MCF 10A (cell line): ENCODE data around the gene CSAD. TPM values are rescaled to one million over a fixed set of nuclear protein-coding genes. Genes with fewer than 3 reads are reported as not detected.
A peak's percentile ranks its signal among the peaks of the same experiment; 100 is the strongest.

Experiments
- Bru-seq: library from RNA; stranded (reverse); fragments of 400-500 nt; gene quantifications from one replicate; lab custom pipeline; 2021; lab: Mats Ljungman, UMichigan
- BruChase-seq, 2 experiments: library from RNA; stranded (reverse); fragments of 400-500 nt; gene quantifications; one replicate each; lab custom pipeline; 2021; lab: Mats Ljungman, UMichigan
- BruUV-seq: library from RNA; stranded (reverse); fragments of 400-500 nt; replicated peaks from 2 replicates; lab custom pipeline; 2021; lab: Mats Ljungman, UMichigan
- CTCF ChIA-PET: fragments of 300-600 bp; sonication (Branson Sonifier 250); formaldehyde crosslinking; extraction: SDS; loops from one replicate; lab custom pipeline; 2021; ENCODE audit warnings: antibody characterized with exemption, inconsistent platforms; lab: Yijun Ruan, JAX
- POLR2A ChIA-PET: fragments of 300-600, 350-650 bp; sonication (Branson Sonifier 250); formaldehyde crosslinking; extraction: SDS; loops from one replicate; lab custom pipeline; 2020; ENCODE audit warnings: antibody characterized with exemption, inconsistent platforms; lab: Yijun Ruan, JAX
- DNase-seq: peaks from one replicate; pipeline ENCODE4 v3.0.0-alpha.2; 2018; ENCODE audit not compliant: unreplicated experiment
- H3K27ac Mint-ChIP-seq: one replicate; pipeline ENCODE4 v1.8.0; 2022; ENCODE audit warnings: mild to moderate bottlenecking, low read depth, mixed read lengths; ENCODE audit not compliant: unreplicated experiment
- H3K27me3 Mint-ChIP-seq: one replicate; pipeline ENCODE4 v1.8.0; 2022; ENCODE audit warnings: mixed read lengths; ENCODE audit not compliant: insufficient read depth, unreplicated experiment
- H3K36me3 Mint-ChIP-seq: one replicate; pipeline ENCODE4 v1.8.0; 2022; ENCODE audit warnings: mild to moderate bottlenecking, moderate library complexity, mixed read lengths; ENCODE audit not compliant: insufficient read depth, unreplicated experiment
- H3K4me1 Mint-ChIP-seq: one replicate; pipeline ENCODE4 v1.8.0; 2022; ENCODE audit warnings: mixed read lengths; ENCODE audit not compliant: insufficient read depth, unreplicated experiment
- H3K4me3 Mint-ChIP-seq: one replicate; pipeline ENCODE4 v1.8.0; 2022; ENCODE audit warnings: mild to moderate bottlenecking, moderate library complexity, mixed read lengths; ENCODE audit not compliant: unreplicated experiment
- H3K9me3 Mint-ChIP-seq: one replicate; pipeline ENCODE4 v1.8.0; 2022; ENCODE audit warnings: mixed read lengths; ENCODE audit not compliant: unreplicated experiment
- CTCF ChIP-seq: fragments of 200-600 bp; IDR thresholded peaks from one replicate; pipeline ENCODE4 v1.8.0; 2022; ENCODE audit warnings: antibody characterized with exemption, mild to moderate bottlenecking; ENCODE audit not compliant: unreplicated experiment
- intact Hi-C: fragments of 100-400 bp; cut with micrococcal nuclease; formaldehyde crosslinking; loops from 2 replicates; pipeline ENCODE4 v1.14.1; 2022
- long read RNA-seq: library from polyadenylated mRNA; stranded (forward); transcript quantifications from one replicate; pipeline ENCODE4 v2.0.0, GENCODE V29; 2022
- total RNA-seq: library from RNA; stranded (reverse); gene quantifications from 2 replicates; pipeline ENCODE4 v1.2.3, GENCODE V29; 2022

CSAD gene
- total RNA-seq (22.7 and 30.8 TPM in 2 replicates), Bru-seq, nascent RNA (percentile 62 among the genes with signal in this experiment), BruChase-seq, experiment 1, labeled RNA remaining after a 6-hour chase (percentile 81 among the genes with signal in this experiment), BruChase-seq, experiment 2, labeled RNA remaining after a 2-hour chase (percentile 67 among the genes with signal in this experiment)
- long read RNA-seq, partial matches to known transcripts, result 2 of 7 reads
- long read RNA-seq, other reads (novel, unspliced or antisense), result 4 of 7 reads

- H3K9me3 Mint-ChIP-seq, result no peaks in the 10 kb centered on the region
- no peak for TF ChIP-seq CTCF
- no peaks in the 10 kb centered on the region for H3K27me3 Mint-ChIP-seq
- H3K36me3 Mint-ChIP-seq, result peaks cover 48% of the 10 kb centered on the region
- peak within 1 kb of the TSS; percentile 94 for H3K27ac Mint-ChIP-seq
- H3K4me3 Mint-ChIP-seq, result peak within 1 kb of the TSS; percentile 95
- peak; percentile 96 for DNase-seq
- intact Hi-C loops, result no loop called here
- POLR2A ChIA-PET, result interaction anchor here (0.6 to 3.2 kb wide), 27 partner anchors 10 to 321 kb away, joined by 3 to 21 read pairs (median 5); partner anchors contain the start of genes AAAS, EIF4B, ESPL1 and MYG1
- CTCF ChIA-PET, result interaction anchor here (1.1 to 3.0 kb wide), 3 partner anchors 19 to 165 kb away, joined by 3 to 13 read pairs (median 6); no protein-coding TSS in a partner anchor
- H3K4me1 Mint-ChIP-seq, result peaks cover 29% of the 10 kb centered on the region
- no TSS peak for BruUV-seq
These were observed at the start of gene CSAD, which contains the start of gene ZNF740 for GRCh38 chr12:53180220-53180930. TSS of gene CSAD (minus strand) at chr12:53180925. CDS start at chr12:53173470, 7,455 bp downstream. TSS of gene ZNF740 (plus strand) at chr12:53180722. CDS start at chr12:53181984, 1,262 bp downstream.

- H3K9me3 Mint-ChIP-seq, result no peaks in the 10 kb centered on the region
- no peaks in the 10 kb centered on the region for H3K27me3 Mint-ChIP-seq
- TF ChIP-seq CTCF, result no peak
- H3K36me3 Mint-ChIP-seq, result peaks cover 7% of the 10 kb centered on the region
- ChIA-PET CTCF (interaction anchor here (0.6 kb wide), 1 partner anchor 26 kb away, joined by 3 read pairs; no protein-coding TSS in a partner anchor), POLR2A (interaction anchor here (1.3 to 1.7 kb wide), 3 partner anchors 14 to 69 kb away, joined by 5 to 8 read pairs (median 6); partner anchors contain the start of gene MYG1)
- H3K4me1 Mint-ChIP-seq, result peaks cover 64% of the 10 kb centered on the region
- BruUV-seq, result no TSS peak
- peak; percentile 16 for DNase-seq
- H3K27ac Mint-ChIP-seq, result no peak overlapping the region
- peak overlapping the region; percentile 77 for H3K4me3 Mint-ChIP-seq
- intact Hi-C loops, result no loop called here
These were observed 49.6 kb upstream of the CSAD start for GRCh38 chr12:53230108-53230845.

GRCh38 chr12:53229454-53229853, 48.7 kb upstream of the CSAD start:
- peak overlapping the region; percentile 77 for H3K4me3 Mint-ChIP-seq
- peak overlapping the region; percentile 39 for H3K27ac Mint-ChIP-seq
- H3K4me1 Mint-ChIP-seq, result peaks cover 72% of the 10 kb centered on the region
- H3K27me3 Mint-ChIP-seq, result no peaks in the 10 kb centered on the region
- BruUV-seq, result no TSS peak
- no peaks in the 10 kb centered on the region for H3K9me3 Mint-ChIP-seq
- peaks cover 10% of the 10 kb centered on the region for H3K36me3 Mint-ChIP-seq
- intact Hi-C loops, result no loop called here
- CTCF ChIA-PET, result interaction anchor here (0.6 to 0.9 kb wide), 2 partner anchors 15 to 27 kb away, joined by 3 read pairs; no protein-coding TSS in a partner anchor
- POLR2A ChIA-PET, result interaction anchor here (1.1 kb wide), 1 partner anchor 10 kb away, joined by 3 read pairs; no protein-coding TSS in a partner anchor
- TF ChIP-seq CTCF, result no peak
- no peak for DNase-seq
